CD4-positive, alpha-beta T cell treated with Interleukin-10 for 1 hour (primary cell): ENCODE data around the gene CCDC32.
"Not testable (repeated sequence)": the region's sequence is repeated elsewhere in the genome, so short reads cannot be mapped to it uniquely, and the experiment has no call there.

Source experiments
- DNase-seq: peaks from one replicate; pipeline ENCODE4 v3.0.0-alpha.2; 2020

The CCDC32 gene

GRCh38 chr15:40564591-40565332 lies at the start of gene CCDC32:
Gene CCDC32 (minus strand): TSS chr15:40565042. CDS start chr15:40563015, 2,027 bp downstream.
- DNase-seq: peak; percentile 96

GRCh38 chr15:40613080-40613479 lies 48.2 kb upstream of the CCDC32 start:
- no peak for DNase-seq

GRCh38 chr15:40603935-40604334 lies 39.1 kb upstream of the CCDC32 start:
- no peak for DNase-seq

GRCh38 chr15:40600956-40601355 lies 36.1 kb upstream of the CCDC32 start:
- no peak for DNase-seq

GRCh38 chr15:40598672-40599071 lies 33.8 kb upstream of the CCDC32 start:
- DNase-seq: no peak

GRCh38 chr15:40598126-40598525 lies 33.3 kb upstream of the CCDC32 start:
- DNase-seq: no peak

- DNase-seq: no peak
Observed at GRCh38 chr15:40597024-40597423, 32.2 kb upstream of the CCDC32 start.

- DNase-seq: no peak
Observed at GRCh38 chr15:40595773-40596172, 30.9 kb upstream of the CCDC32 start.

- no peak for DNase-seq
Observed at GRCh38 chr15:40595219-40595618, 30.4 kb upstream of the CCDC32 start.

- DNase-seq: no peak
Observed at GRCh38 chr15:40594429-40594836, 29.6 kb upstream of the CCDC32 start.

- peak; percentile 95 for DNase-seq
Observed at GRCh38 chr15:40593588-40594428, 29.0 kb upstream of the CCDC32 start, which contains the start of gene KNL1. Gene KNL1 (plus strand): TSS chr15:40594249. CDS start chr15:40602932, 8,683 bp downstream.

- DNase-seq: peak; percentile 43
Observed at GRCh38 chr15:40593165-40593564, 28.3 kb upstream of the CCDC32 start.

- DNase-seq: no peak
Observed at GRCh38 chr15:40591389-40591788, 26.5 kb upstream of the CCDC32 start.

- DNase-seq: no peak
Observed at GRCh38 chr15:40590667-40591050, 25.8 kb upstream of the CCDC32 start.

GRCh38 chr15:40584191-40584590 lies 19.3 kb upstream of the CCDC32 start:
- DNase-seq: no peak

GRCh38 chr15:40582726-40583246 lies 17.9 kb upstream of the CCDC32 start:
- peak; percentile 44 for DNase-seq

GRCh38 chr15:40581796-40582195 lies 17.0 kb upstream of the CCDC32 start:
- not testable (repeated sequence) for DNase-seq

GRCh38 chr15:40578892-40579291 lies 14.1 kb upstream of the CCDC32 start:
- no peak for DNase-seq

- not testable (repeated sequence) for DNase-seq
Observed at GRCh38 chr15:40576914-40577313, 12.1 kb upstream of the CCDC32 start.

GRCh38 chr15:40575113-40575512 lies 10.3 kb upstream of the CCDC32 start:
- DNase-seq: no peak

- peak; percentile 92 for DNase-seq
Observed at GRCh38 chr15:40569129-40569953, 4.5 kb upstream of the CCDC32 start, which contains the start of gene RPUSD2. Gene RPUSD2 (plus strand): TSS chr15:40569299. CDS start chr15:40569338, 39 bp downstream.

GRCh38 chr15:40567111-40567510 lies 2.3 kb upstream of the CCDC32 start:
- DNase-seq: peak; percentile 18
